ENCODE data around the gene CHN2.
A peak's percentile ranks its signal among the peaks of the same experiment; 100 is the strongest.

GRCh38 chr7:29239638-29240037, 45.1 kb downstream of the CHN2 start:
- TF ChIP-seq CTCF (IDR thresholded peaks at IDR 0.05 in 2 of 3, conservative IDR thresholded peaks at IDR 0.05 in 1 of 3; ENCODE audit: borderline replicate concordance in 1 of 3, insufficient read depth in 1 of 3, low read depth in 2 of 3, low read length in 2 of 3): peak; percentile 24 to 72 (median 71); a peak in 4 of 6 replicates
- TF ChIP-seq ATF3 (IDR thresholded peaks at IDR 0.05): no peak

Measured in HCT116 (cell line).